GM18508 (cell line): ENCODE results near the gene SMIM15.
"Not testable (repeated sequence)": the region's sequence is repeated elsewhere in the genome, so short reads cannot be mapped to it uniquely, and the experiment has no call there.

ENCODE experiments used
- ATAC-seq: cut with Tn5 transposase; IDR thresholded peaks from one replicate; pipeline ENCODE4 v1.9.1; 2021; ENCODE audit warnings: moderate number of reproducible peaks; ENCODE audit not compliant: insufficient read depth, unreplicated experiment

SMIM15 gene, protein sequence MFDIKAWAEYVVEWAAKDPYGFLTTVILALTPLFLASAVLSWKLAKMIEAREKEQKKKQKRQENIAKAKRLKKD

DNA sequence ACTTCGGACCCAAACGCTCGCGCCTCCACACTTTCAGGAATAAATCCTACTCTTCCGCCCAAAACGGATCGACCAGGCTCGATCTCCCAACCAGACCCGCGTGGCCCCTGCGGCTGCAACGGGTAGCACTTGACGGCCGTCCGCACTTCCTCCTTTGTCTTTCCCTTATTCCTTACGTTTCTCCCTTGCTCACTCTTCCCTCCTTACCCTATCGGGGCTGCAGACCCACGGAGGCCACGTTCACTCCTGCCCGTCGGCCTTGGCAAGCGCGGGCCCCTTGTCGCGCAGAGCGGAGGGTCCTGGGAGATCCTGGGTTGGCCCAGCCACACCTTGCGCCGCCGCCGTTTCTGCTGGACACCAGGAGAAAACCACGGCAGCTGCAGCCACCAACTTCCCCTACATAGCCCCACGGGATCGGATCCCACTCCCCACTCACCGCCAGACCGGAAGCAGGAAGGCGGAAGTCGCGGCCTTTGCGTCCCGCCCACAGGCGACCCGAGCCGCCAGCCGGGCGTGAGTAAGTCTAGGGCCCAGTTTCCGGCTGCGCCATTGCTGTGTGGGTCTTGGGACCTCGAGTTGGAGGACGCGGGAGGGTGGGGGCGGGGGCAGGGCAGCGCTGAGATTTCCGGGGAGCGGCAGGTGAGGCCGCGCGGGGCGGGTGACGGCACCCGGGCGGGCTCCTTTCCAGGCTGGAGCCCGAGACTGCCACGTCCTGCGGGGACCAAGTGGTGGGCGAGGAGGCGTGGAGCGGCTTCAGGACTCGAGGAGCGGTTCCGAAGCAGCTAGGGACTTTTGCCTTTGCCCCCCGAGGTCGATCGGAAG lies at the start of gene SMIM15:
Gene SMIM15, minus strand, starts transcription at position 459 of the 822 bp plus-strand sequence. CDS start 2,297 bp downstream, outside the sequence.
- ATAC-seq: peak; percentile 94

DNA sequence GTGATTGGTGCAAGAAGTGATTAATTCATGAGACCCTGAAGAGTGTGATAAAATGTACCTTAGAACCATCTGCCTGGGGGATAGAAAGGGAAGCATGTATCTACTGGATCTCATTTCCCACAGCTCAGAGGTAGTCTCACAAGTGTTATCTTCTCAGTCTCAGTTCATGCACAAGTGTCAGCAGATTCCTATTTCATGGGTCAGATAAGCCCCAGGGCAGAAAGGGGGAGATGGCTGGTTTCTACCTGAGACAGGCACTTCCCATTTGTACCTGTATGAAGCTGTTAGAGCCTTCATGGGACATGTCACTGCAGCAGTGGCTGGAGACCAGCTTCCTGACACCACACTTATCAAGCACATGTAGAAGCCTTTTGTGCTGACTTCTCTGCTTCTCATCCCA lies 45.6 kb upstream of the SMIM15 start:
- no peak for ATAC-seq

DNA sequence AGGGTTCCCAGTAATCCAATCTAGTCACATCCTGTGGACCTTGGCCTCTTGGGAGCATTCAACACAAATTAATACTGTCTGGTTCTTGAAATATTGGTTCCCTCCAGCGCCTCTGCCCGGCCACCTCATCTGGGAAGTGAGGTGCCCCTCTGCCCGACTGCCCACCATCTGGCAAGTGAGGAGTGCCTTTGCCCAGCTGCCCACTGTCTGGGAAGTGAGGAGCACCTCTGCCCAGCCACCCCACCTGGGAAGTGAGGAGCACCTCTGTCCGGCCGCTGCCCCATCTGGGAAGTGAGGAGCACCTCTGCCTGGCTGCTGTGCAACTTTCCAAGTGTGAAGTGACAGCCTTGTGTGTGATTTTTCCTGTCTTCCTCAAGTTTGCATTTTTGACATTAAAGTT lies 42.7 kb upstream of the SMIM15 start:
- ATAC-seq: no peak

DNA sequence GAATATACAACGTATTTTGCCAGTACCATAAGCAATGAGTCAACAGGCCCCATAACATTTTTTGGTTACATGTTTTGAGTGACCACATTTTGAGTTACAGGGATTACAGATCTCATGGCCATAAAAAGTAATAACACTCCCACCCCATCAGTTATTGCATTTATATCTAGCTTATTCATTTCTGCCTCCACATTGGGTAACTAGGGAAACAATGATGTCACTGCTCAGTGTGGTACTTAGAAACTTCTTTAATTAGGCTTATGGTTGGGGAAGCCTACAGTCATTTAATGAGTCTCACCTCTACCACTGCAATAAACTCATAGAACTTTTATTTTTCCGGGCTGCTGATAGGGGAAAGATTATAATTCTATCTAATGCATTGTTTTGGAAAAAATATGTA lies 39.9 kb upstream of the SMIM15 start:
- ATAC-seq: no peak

DNA sequence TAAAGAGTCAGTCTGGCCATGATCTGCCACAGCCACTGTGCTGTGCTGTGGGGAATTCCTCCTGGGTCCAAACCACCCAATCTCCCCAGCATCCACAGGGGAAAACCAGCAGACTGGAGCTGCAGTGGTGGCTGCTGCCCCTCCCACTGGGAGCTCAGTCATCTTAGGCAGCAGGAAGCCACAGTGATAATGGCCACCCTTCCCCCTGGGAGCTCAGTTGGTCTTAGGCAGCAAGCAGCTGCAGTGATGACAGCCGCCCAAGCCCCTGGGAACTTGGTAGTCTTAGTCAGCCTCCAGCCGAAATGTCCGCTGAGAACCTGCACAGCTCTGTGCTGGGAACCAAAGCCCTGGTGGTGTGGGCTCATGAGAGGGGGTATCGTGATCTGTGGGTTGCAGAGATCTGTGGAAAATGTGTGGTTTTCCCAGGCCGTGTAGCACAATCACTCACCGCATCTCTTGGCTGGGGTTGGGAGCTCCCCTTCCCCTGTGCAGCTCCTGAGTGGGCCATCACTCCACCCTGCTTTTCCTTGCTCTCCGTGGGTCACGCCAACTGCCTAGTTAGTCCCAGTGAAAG lies 38.4 kb upstream of the SMIM15 start:
- ATAC-seq: no peak

DNA sequence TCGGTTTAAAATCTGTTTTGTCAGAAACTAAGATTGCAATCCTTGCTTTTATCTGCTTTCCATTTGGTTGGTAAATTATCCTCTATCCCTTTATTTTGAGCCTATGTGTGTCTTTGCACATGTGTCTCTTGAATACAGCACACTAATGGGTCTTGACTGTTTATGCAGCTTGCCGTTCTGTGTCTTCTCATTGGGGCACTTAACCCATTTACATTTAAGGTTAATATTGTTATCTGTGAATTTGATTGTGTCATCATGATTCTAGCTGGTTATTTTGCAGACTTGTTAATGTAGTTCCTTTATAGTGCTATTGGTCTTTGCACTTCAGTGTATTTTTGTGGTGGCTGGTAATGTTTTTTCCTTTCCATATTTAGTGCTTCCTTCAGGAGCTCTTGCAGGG lies 36.3 kb upstream of the SMIM15 start:
- no peak for ATAC-seq

DNA sequence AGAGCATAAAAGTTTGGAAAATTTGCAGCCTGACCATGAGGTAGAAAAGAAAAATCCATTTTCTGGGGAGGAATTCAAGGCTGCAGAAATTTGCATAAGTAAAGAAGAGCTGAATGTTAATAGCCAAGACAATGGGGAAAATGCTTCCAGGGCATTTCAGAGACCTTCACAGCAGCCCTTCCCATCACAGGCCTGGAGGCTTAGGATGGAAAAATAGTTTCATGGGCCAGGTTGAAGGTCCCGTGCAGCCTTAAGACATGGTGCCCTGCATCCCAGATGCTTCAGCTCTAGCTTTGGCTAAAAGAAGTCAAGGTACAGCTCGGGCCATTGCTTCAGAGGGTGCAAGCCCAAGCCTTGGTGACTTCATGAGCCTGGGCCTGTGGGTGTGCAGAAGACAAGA lies 25.6 kb upstream of the SMIM15 start:
- ATAC-seq: not testable (repeated sequence)

DNA sequence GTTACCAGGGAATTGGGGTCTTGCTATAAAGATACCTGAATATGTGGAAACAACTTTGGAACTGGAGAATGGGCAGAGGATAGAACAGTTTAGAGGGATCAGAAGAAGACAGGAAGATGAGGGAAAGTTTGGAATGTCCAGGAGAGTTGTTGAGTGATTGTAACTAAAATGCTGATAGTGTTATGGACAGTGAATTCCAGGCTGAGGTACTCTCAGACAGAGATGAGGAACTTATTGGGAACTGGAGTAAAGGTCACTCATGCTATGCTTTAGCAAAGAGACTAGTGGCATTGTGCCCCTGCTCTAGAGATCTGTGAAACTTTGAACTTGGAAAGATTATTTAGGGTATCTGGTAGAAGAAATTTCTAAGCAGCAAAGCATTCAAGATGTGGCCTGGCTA lies 25.1 kb upstream of the SMIM15 start:
- ATAC-seq: not testable (repeated sequence)

DNA sequence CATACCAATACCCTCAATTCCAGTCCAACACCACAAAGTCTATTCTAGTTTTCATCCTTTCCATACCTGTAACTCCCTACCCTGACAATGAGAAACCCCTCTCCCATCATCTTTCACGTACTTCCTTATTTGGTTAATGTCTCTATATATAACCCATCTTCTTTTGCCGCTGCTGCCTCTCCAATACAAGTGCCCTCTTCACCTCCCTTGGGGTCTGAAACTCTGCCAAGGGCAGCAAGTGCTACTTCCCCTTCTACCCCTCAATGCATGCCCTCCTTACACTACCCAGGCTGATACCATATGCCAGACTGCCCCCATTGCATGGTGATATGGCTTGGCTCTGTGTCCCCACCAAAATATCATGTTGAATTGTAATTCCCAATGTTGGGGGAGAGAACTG lies 24.4 kb upstream of the SMIM15 start:
- no peak for ATAC-seq

DNA sequence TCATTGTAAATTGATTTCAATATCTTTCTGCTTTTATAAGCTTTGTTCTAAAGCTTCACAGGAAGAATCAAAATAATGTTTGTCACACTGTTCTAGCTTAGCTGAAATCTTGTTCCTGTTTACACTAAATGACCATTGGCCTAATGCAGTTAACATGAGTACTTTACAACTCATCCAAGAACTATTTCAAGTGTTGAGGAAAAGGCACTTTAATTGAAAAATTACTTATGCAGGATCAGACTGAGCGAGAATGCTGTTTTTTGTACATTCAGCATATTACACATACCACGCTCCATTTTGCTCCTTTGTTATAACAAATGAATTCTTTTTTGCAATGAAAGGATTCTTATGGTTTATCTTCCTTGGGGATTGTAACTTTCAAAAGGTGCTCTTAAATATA lies 22.4 kb upstream of the SMIM15 start:
- no peak for ATAC-seq

DNA sequence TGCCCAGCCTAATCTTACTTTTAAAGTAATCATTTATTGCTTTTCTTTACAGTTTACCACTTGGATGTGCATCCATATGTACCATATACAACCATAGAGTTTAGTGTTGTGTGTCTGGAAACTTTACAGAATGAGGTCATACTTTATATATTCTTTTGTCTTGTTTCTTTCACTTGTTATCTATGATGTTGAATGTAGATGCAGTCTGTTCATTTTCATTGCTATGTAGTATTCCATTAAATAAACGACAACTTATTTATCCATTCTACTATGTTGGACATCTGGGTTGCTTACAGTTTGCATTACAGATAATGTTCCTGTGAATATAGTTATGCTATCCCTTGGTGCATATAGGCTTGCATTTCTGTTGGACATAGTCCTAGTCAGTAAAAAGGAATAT lies 21.3 kb upstream of the SMIM15 start:
- no peak for ATAC-seq

DNA sequence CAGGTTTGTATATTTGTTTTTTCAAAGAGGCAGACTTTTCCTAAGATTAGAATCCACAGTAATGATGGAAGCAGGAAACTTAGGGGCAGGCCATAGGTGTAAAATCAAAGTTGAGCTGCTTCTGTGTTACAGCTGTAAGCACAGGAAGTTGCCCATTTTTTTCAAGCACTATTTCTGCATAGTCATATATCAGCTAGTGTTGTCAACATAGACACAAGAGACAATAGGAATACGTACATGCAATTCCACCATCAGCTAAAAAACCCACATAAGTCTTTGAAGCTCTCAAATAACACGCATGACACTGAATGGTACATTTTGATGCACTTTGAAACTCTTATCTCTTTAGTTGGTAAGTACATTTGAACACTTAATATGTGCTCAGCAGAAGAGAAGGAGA lies 20.2 kb upstream of the SMIM15 start:
- no peak for ATAC-seq

DNA sequence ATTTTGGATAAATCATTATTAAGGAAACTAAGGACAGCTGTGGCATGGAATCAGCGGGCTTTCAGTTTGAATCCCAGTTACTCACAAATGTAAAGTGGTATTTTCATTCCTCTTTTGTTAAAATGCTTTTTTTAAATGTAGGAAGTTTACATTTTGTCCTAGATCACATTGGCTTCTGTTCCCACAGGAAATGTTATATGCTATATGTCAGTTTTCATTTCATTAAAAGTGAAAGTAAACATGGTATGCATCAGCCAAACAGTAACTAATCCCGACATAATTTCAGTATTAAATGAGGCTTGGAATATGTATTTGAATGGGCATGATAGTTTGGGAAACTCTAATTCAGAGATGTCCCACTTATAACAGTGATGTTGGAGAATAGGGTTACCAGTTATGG lies 18.6 kb upstream of the SMIM15 start:
- no peak for ATAC-seq

DNA sequence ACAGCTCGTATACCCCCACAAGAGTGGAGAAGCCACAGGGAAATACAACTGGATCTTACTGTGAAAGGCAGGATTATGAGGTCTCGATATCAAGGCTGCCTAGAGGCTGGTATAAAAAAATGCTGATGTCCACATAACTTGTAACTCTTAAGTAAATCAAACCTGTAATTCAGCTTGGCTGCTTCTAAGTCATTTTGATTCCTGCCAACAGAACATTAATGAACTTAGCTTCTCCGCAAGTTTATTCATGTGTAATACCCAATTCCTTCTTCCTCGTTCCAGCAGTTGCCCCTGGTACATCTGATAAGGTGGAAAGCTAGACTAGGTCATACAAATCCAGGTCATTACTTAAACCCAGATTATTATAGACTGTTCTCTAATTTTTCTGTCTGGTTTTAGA lies 16.4 kb upstream of the SMIM15 start:
- no peak for ATAC-seq

DNA sequence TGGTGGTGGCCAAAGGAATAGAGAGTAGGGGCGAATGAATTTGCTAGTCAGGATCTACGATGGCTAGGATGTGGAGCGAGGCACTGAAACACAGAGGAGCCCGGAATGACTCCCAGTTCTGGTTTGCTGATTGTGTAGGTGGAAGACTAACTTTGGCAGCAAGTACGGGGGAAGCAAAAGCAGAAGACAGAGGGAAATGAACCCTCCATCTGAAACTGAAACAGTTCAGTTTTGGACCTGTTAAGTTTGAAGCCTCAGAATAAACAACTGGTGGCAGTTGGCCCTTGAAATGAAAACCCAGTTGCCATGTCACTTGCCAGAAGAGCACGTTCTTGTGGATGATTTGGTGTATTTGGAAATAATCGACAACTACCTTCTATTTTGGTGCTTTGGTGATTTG lies 15.4 kb upstream of the SMIM15 start:
- ATAC-seq: peak; percentile 86

DNA sequence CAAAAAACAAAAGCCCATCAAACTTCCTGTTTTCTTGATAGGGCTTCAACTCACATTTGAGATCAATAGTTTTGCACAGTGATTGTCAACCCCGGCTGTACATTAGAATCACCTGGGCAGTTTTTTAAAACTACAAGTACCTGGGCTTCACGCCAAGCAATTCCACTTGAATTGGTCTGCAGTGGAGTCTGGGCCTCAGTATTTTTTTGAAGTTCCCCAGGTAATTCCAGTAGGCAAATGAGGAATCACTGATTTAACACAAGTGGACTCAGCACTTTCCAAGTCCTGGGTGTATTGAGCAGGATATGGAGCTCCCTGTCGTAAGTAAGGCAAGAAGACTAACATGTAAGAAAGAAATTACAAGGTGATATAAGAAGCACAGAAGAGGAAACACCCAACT lies 14.8 kb upstream of the SMIM15 start:
- no peak for ATAC-seq

DNA sequence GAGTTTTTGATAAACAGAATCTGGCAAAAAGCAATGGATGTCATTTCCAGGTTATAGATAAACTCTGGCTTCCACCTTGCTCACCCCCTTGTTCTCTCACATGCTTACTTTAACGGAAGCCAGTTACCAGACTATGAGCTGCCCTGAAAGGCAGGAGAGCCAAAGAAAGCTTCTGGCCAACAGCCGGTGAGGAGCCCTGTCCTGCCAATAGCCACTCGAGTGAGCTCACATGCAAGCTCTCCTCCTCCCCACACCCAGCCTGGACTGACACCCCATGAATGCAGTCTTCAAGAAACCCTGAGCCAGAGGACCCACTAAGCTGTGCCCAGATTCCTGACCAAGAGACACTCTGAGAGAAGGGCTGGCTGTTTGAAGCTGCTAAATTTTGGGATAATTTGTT lies 14.4 kb upstream of the SMIM15 start:
- no peak for ATAC-seq

DNA sequence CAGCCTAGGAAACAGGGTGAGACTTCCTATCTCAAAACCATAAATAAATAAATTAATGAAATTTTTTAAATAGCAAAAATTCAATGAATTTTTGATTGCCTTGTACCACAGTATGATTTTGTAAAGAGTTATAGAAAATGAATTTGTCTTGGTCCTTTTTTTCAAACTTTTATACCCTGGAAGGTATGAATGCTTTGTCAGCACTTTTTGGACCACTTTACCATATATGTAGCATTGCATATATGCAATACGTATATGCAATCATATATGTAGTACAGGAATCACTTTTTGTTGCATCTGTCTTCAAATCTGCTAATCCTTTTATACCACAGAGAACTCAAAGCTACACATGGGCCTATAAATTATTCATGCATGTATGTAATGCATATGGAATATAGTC lies 9.2 kb upstream of the SMIM15 start:
- no peak for ATAC-seq

DNA sequence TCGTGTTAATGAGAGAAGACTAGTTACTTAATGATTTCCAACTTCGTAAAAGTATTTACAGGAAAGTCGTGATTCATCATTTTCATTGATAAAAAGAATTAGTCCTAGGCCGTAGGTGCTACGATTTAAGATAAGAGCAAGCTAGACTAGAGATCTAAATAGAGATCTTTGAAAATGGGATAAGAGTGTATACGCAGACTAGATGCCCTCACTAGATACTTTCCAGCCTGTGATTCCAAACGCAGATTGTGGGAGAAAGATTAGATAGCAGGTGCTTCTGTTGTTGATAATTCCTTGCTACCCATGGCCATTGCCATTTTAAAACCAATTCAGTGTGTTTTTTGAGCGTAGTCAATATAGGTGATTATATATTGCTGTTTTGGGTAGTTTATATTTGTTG lies 6.7 kb upstream of the SMIM15 start:
- no peak for ATAC-seq

DNA sequence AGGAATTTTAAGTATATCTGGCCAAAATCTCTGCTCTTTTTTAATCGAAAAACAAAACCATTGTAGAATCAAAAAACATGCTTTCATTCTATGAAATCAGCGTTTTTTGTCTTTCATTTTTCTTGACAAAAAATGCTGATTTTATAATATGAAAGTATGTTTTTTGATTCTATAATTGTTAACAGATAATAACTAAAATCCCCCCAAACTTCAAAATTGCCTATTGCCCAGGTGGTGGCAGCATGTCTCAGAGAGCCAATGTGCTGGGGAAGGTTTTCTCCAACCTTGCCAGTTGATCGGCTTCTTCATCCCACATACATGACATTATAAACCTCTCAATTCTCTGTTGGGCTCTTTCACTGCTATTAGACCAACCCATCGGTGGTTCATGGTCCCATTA lies 5.1 kb upstream of the SMIM15 start:
- no peak for ATAC-seq

DNA sequence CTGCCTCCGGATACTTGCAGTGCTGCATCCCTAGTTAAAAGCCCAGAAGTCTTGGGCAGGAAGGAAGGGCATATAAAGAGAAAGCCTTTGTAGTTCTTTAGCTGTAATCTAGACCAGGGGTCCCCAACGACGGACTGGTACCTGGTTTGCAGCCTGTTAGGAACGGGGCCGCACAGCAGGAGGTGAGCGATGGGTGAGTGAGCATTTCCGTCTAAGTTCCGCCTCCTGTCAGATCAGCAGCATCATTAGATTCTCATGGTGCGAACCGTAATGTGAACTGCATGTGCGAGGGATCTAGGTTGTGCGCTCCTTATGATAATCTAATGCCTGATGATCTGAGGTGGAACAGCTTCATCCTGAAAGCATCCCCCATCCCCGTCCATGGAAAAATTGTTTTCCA lies 1.6 kb upstream of the SMIM15 start:
- no peak for ATAC-seq
